HepG2 (cell line): ENCODE data around the gene LMX1B. TPM values are rescaled to one million over a fixed set of nuclear protein-coding genes. Genes with fewer than 3 reads are reported as not detected.

Experiments used
- BCL6 ChIP-seq: IDR thresholded peaks from 2 replicates; pipeline ENCODE4 v1.6.1; 2016; ENCODE audit warnings: missing genetic modification reagents, missing compliant biosample characterization
- CBX2 ChIP-seq, 2 experiments: fragments of 200-600 bp in 1 of 2; sonication (generic); formaldehyde crosslinking in 1 of 2; IDR thresholded peaks; 2 replicates each; pipeline versions ENCODE4 v1.7.0 to v1.8.1; 2018 to 2022; ENCODE audit warnings: low read depth in 2 of 2, low read length in 1 of 2, mild to moderate bottlenecking in 1 of 2, missing genetic modification reagents in 1 of 2
- CHD2 ChIP-seq: IDR thresholded peaks from 2 replicates; pipeline ENCODE4 v1.6.1; 2011; ENCODE audit warnings: low read depth, low read length, improper control_type of control experiment
- ELF1 ChIP-seq: sonication (generic); formaldehyde crosslinking; IDR thresholded peaks from 2 replicates; pipeline ENCODE4 v1.4.0; 2020; ENCODE audit warnings: missing genetic modification reagents
- FOXM1 ChIP-seq: sonication (generic); formaldehyde crosslinking; IDR thresholded peaks from 2 replicates; pipeline ENCODE4 v1.5.0; 2020; ENCODE audit warnings: missing genetic modification reagents
- JUNB ChIP-seq: sonication (generic); formaldehyde crosslinking; IDR thresholded peaks from 2 replicates; pipeline ENCODE4 v1.8.0; 2022; ENCODE audit warnings: missing genetic modification reagents, mild to moderate bottlenecking, borderline replicate concordance
- KDM2A ChIP-seq: sonication (generic); formaldehyde crosslinking; IDR thresholded peaks from 2 replicates; pipeline ENCODE4 v1.4.0; 2020; ENCODE audit warnings: low read depth, missing genetic modification reagents, borderline replicate concordance
- MAFF ChIP-seq: IDR thresholded peaks from 2 replicates; pipeline ENCODE4 v1.6.1; 2011; ENCODE audit warnings: low read depth, low read length, improper control_type of control experiment
- MAZ ChIP-seq, 2 experiments: sonication (generic) in 1 of 2; formaldehyde crosslinking in 1 of 2; IDR thresholded peaks; 2 replicates each; pipeline versions ENCODE4 v1.5.0 to v1.6.1; 2012 to 2020; ENCODE audit warnings: low read depth in 2 of 2, mild to moderate bottlenecking in 2 of 2, borderline replicate concordance in 1 of 2, improper control_type of control experiment in 1 of 2, low read length in 1 of 2, missing genetic modification reagents in 1 of 2, moderate library complexity in 1 of 2
- NFATC3 ChIP-seq: sonication (generic); formaldehyde crosslinking; IDR thresholded peaks from 2 replicates; pipeline ENCODE4 v1.5.1; 2020; ENCODE audit warnings: mild to moderate bottlenecking, missing genetic modification reagents
- RFX3 ChIP-seq: IDR thresholded peaks from 2 replicates; pipeline ENCODE4 v1.6.1; 2016; ENCODE audit warnings: missing biosample characterization, missing genetic modification reagents
- RXRB ChIP-seq: IDR thresholded peaks from 2 replicates; pipeline ENCODE4 v1.6.1; 2016; ENCODE audit warnings: borderline replicate concordance, missing genetic modification reagents, missing compliant biosample characterization
- SAP130 ChIP-seq: IDR thresholded peaks from 2 replicates; pipeline ENCODE4 v1.6.1; 2016; ENCODE audit warnings: low read depth
- THAP9 ChIP-seq: sonication (generic); formaldehyde crosslinking; IDR thresholded peaks from 2 replicates; pipeline ENCODE4; 2020; ENCODE audit warnings: missing genetic modification reagents, mild to moderate bottlenecking, borderline replicate concordance
- TSC22D2 ChIP-seq: sonication (generic); formaldehyde crosslinking; IDR thresholded peaks from 2 replicates; pipeline ENCODE4 v1.5.1; 2020; ENCODE audit warnings: missing genetic modification reagents, mild to moderate bottlenecking, borderline replicate concordance
- UBTF ChIP-seq: sonication (generic); formaldehyde crosslinking; IDR thresholded peaks from 2 replicates; pipeline ENCODE4 v1.4.0; 2020; ENCODE audit warnings: mild to moderate bottlenecking, missing genetic modification reagents
- ZBTB10 ChIP-seq: sonication (generic); formaldehyde crosslinking; IDR thresholded peaks from 2 replicates; pipeline ENCODE4 v1.4.0; 2020; ENCODE audit warnings: missing genetic modification reagents, borderline replicate concordance
- ZBTB44 ChIP-seq: sonication (generic); formaldehyde crosslinking; IDR thresholded peaks from 2 replicates; pipeline ENCODE4 v1.4.0; 2020; ENCODE audit warnings: missing genetic modification reagents
- ZNF720 ChIP-seq: sonication (generic); formaldehyde crosslinking; IDR thresholded peaks from 2 replicates; pipeline ENCODE4 v1.4.0; 2020; ENCODE audit warnings: missing genetic modification reagents
- ZNF83 ChIP-seq: sonication (generic); formaldehyde crosslinking; IDR thresholded peaks from 2 replicates; pipeline ENCODE4 v1.4.0; 2020; ENCODE audit warnings: missing genetic modification reagents, mild to moderate bottlenecking, borderline replicate concordance
- polyA plus RNA-seq, 8 experiments: library from polyadenylated mRNA; depleted of rRNA in 3 of 8; stranded (reverse) in 7 of 8; unstranded in 1 of 8; fragments of >200 nt; fragmentation: Illumina TruSeq in 4 of 8; extraction: Trizol in 4 of 8; gene quantifications; 2 replicates each; pipeline versions ENCODE4 v1.2.1 to v1.2.3, GENCODE V29; 2011 to 2016; ENCODE audit warnings: low read depth in 4 of 8, missing spikeins in 1 of 8, mixed read lengths in 1 of 8; ENCODE audit not compliant: insufficient read depth in 1 of 8
- total RNA-seq, 5 experiments: library from RNA; depleted of rRNA; stranded (reverse); fragments of >200 nt; fragmentation: Illumina TruSeq; extraction: Trizol; gene quantifications; 2 replicates each; pipeline ENCODE4 v1.2.3, GENCODE V29; 2016; ENCODE audit warnings: low read depth in 1 of 5

Gene LMX1B
- total and polyA plus RNA-seq, 2 of the 13 experiments (the other 11 are each of a cell fraction or from before 2014, with no cell fraction given) = not detected

- peak; percentile 40; the same call in 1 of the 2 replicates for TF ChIP-seq BCL6 (CRISPR knock-in tag)
- TF ChIP-seq FOXM1 = no peak
- no peak for TF ChIP-seq ZNF720 (CRISPR knock-in tag)
- TF ChIP-seq RFX3 (CRISPR knock-in tag) = no peak
- TF ChIP-seq MAFF = no peak
- no peak for TF ChIP-seq CBX2 (IDR thresholded peaks at IDR 0.05; ENCODE audit: low read depth, low read length)
- no peak for TF ChIP-seq CBX2 (CRISPR knock-in tag; IDR thresholded peaks at IDR 0.05; ENCODE audit: low read depth)
- TF ChIP-seq NFATC3 (CRISPR knock-in tag) = no peak
- TF ChIP-seq MAZ (IDR thresholded peaks at IDR 0.05; ENCODE audit: borderline replicate concordance, low read depth, low read length) = no peak
- TF ChIP-seq MAZ (CRISPR knock-in tag; IDR thresholded peaks at IDR 0.05; ENCODE audit: low read depth) = no peak
- no peak for TF ChIP-seq TSC22D2 (CRISPR knock-in tag)
- no peak for TF ChIP-seq CHD2
- TF ChIP-seq ZBTB10 (CRISPR knock-in tag) = no peak
- no peak for TF ChIP-seq SAP130 (CRISPR knock-in tag)
- TF ChIP-seq ZNF83 (CRISPR knock-in tag) = no peak
- peak; percentile 54 for TF ChIP-seq ELF1 (CRISPR knock-in tag)
- TF ChIP-seq THAP9 (CRISPR knock-in tag) = no peak
- peak; percentile 53; the same call in 1 of the 2 replicates for TF ChIP-seq UBTF (CRISPR knock-in tag)
- no peak for TF ChIP-seq JUNB (CRISPR knock-in tag)
- no peak for TF ChIP-seq RXRB (CRISPR knock-in tag)
- 0 out of 2 replicates have a peak, but pooled peaks have one; percentile 16 for TF ChIP-seq KDM2A
- no peak for TF ChIP-seq ZBTB44 (CRISPR knock-in tag)
Observed at GRCh38 chr9:126615245-126615790, 1.6 kb downstream of the LMX1B start (continued).
